HUES48 (cell line): Measurements from ENCODE around the gene MAN1A1.
"Not testable (repeated sequence)": the region's sequence is repeated elsewhere in the genome, so short reads cannot be mapped to it uniquely, and the experiment has no call there.

Experiments used
- H3K27ac ChIP-seq: one replicate; pipeline ENCODE4 v1.7.0; 2013; ENCODE audit warnings: low read depth, low read length, inconsistent platforms
- H3K27me3 ChIP-seq: 2 replicates; pipeline ENCODE4 v1.6.1; 2013; ENCODE audit warnings: mild to moderate bottlenecking, low read length; ENCODE audit not compliant: control insufficient read depth, insufficient read depth
- H3K36me3 ChIP-seq: 2 replicates; pipeline ENCODE4 v1.6.1; 2013; ENCODE audit warnings: low read length; ENCODE audit not compliant: control insufficient read depth, insufficient read depth
- H3K4me1 ChIP-seq: 2 replicates; pipeline ENCODE4 v1.6.1; 2013; ENCODE audit warnings: mild to moderate bottlenecking, low read length; ENCODE audit not compliant: control insufficient read depth, insufficient read depth
- H3K4me3 ChIP-seq: 2 replicates; pipeline ENCODE4 v1.5.1; 2013; ENCODE audit warnings: mild to moderate bottlenecking, low read depth, low read length
- H3K9ac ChIP-seq: 2 replicates; pipeline ENCODE4 v1.6.1; 2013; ENCODE audit warnings: mild to moderate bottlenecking, low read depth, low read length, moderate library complexity
- H3K9me3 ChIP-seq: 2 replicates; pipeline ENCODE4 v1.6.1; 2013; ENCODE audit warnings: low read length; ENCODE audit not compliant: control insufficient read depth, insufficient read depth

MAN1A1 gene

GRCh38 chr6:119299694-119300093 is 49.9 kb downstream of the MAN1A1 start:
- Histone ChIP-seq H3K27ac (no peak overlapping the region), H3K36me3 (no peaks in the 10 kb centered on the region), H3K9me3 (no peaks in the 10 kb centered on the region), H3K9ac (no peak overlapping the region), H3K4me3 (no peak overlapping the region), H3K27me3 (no peaks in the 10 kb centered on the region), H3K4me1 (peaks cover 15% of the 10 kb centered on the region)

- no peaks in the 10 kb centered on the region for H3K27me3 ChIP-seq
- no peak overlapping the region for H3K9ac ChIP-seq
- no peaks in the 10 kb centered on the region for H3K36me3 ChIP-seq
- peaks cover 15% of the 10 kb centered on the region for H3K4me1 ChIP-seq
- H3K9me3 ChIP-seq = no peaks in the 10 kb centered on the region
- H3K4me3 ChIP-seq = no peak overlapping the region
- H3K27ac ChIP-seq = no peak overlapping the region
These were observed 52.5 kb downstream of the MAN1A1 start for GRCh38 chr6:119297049-119297448.

DNA sequence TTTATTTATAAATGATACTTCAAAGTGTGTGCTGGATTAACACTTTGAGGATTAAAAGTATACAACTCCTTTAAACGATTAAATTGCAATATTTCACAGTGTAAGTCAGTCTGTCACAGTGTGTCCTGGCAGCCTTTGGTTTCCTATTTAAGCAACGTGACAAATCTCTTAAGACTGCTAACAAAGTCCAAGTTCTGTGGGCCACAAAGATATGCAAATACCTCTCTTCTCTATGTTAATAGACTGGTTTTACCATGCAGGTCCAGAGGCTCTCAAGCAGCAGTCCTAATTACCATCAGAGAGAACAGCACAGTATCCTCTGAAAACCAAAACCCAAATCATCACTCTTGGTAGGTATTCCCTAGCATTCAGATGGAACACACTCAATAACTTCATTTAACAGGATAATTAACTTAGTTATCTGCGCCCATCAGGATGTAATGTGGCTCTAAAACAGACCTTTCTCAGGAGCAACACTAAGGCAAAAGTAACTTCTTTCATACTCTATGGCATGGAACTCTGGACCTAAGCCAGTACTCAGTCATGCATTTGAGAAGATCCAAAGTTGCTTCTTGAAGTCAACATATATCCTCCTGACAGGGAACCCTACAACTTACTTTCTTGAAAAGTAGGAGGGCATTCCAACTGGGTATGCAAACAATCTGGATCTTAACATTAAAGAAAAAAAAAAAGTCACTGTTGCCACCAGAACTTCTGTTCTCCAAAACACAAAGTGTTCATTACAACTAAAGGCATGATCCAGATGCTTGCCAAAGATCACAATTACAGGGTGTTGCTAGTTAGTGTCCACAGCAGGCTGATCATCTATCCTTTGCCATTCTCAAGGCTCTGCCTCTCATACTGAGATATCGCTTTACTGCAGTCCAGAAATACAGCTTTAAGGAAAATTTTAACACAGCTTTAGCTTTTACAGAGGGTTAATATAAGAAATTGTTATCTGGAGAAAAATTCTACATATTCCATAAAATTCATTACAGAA is 53.2 kb downstream of the MAN1A1 start:
- Histone ChIP-seq H3K36me3 (no peaks in the 10 kb centered on the region), H3K27ac (peak overlapping the region; percentile 29), H3K27me3 (no peaks in the 10 kb centered on the region), H3K9ac (no peak overlapping the region), H3K9me3 (no peaks in the 10 kb centered on the region), H3K4me3 (no peak overlapping the region), H3K4me1 (peaks cover 15% of the 10 kb centered on the region)

GRCh38 chr6:119294984-119295383 is 54.6 kb downstream of the MAN1A1 start:
- H3K27me3 ChIP-seq = no peaks in the 10 kb centered on the region
- H3K36me3 ChIP-seq = no peaks in the 10 kb centered on the region
- H3K27ac ChIP-seq = no peak overlapping the region
- H3K9ac ChIP-seq = no peak overlapping the region
- no peaks in the 10 kb centered on the region for H3K9me3 ChIP-seq
- no peak overlapping the region for H3K4me3 ChIP-seq
- peaks cover 15% of the 10 kb centered on the region for H3K4me1 ChIP-seq

DNA sequence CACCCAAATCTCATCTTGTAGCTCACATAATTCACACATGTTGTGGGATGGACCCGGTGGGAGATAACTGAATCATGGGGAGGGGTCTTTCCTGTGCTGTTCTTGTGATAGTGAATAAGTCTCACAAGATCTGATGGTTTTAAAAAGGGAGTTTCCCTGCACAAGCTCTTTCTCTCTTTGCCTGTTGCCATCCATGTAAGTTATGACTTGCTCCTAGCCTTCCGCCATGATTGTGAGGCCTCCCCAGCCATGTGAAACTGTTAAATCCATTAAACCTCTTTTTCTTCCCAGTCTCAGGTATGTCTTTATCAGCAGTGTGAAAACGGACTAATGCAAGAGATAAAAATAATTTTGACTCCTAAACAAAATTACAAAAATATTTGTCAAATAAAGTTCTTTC is 58.5 kb downstream of the MAN1A1 start:
- H3K9me3 ChIP-seq, H3K9ac ChIP-seq, H3K4me3 ChIP-seq, H3K4me1 ChIP-seq, H3K27me3 ChIP-seq, H3K36me3 ChIP-seq, H3K27ac ChIP-seq: not testable (repeated sequence)

GRCh38 chr6:119290306-119290705 is 59.3 kb downstream of the MAN1A1 start:
- Histone ChIP-seq H3K27me3 (no peaks in the 10 kb centered on the region), H3K4me3 (no peak overlapping the region), H3K9ac (no peak overlapping the region), H3K4me1 (no peaks in the 10 kb centered on the region), H3K9me3 (no peaks in the 10 kb centered on the region), H3K36me3 (no peaks in the 10 kb centered on the region), H3K27ac (no peak overlapping the region)

- Histone ChIP-seq H3K4me3 (no peak overlapping the region), H3K36me3 (no peaks in the 10 kb centered on the region)
These were observed 59.9 kb downstream of the MAN1A1 start for GRCh38 chr6:119289651-119290050.

GRCh38 chr6:119285908-119286625 is 63.5 kb downstream of the MAN1A1 start:
- Histone ChIP-seq H3K9ac (no peak overlapping the region), H3K9me3 (no peaks in the 10 kb centered on the region), H3K4me1 (no peaks in the 10 kb centered on the region), H3K27ac (no peak overlapping the region), H3K36me3 (no peaks in the 10 kb centered on the region), H3K4me3 (no peak overlapping the region), H3K27me3 (no peaks in the 10 kb centered on the region)

More at GRCh38 chr6:119289651-119290050, 59.9 kb downstream of the MAN1A1 start:
- no peak overlapping the region for H3K27ac ChIP-seq
- H3K9me3 ChIP-seq = no peaks in the 10 kb centered on the region
- H3K9ac ChIP-seq = no peak overlapping the region
- no peaks in the 10 kb centered on the region for H3K4me1 ChIP-seq
- H3K27me3 ChIP-seq = no peaks in the 10 kb centered on the region

DNA sequence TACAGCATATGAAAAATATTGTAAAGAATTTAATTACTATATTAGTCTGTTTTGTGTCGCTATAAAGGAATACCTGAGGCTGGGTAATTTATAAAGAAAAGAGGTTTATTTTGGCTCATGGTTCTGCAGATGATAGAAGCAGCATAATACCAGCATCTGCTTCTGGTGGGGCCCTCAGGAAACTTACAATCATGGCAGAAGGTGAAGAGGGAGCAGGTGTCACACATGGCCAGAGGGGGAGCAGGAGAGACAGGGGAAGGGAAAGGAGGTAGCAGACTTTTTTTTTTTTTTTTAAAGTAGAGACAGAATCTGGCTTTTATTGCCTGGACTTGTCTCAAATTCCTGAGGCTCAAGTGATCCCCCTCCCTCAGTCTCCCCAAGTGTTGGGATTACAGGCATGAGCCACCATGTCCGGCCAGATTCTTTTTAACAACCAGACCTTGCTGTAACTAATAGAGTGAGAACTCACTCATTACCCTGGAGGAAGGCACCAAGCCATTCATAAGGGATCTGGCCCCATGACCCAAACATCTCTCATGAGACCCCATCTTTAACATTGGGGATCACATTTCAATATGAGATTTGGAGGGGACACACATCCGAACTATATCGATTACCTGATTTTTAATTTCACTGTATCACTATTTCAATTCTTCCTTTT is 64.6 kb downstream of the MAN1A1 start:
- no peaks in the 10 kb centered on the region for H3K36me3 ChIP-seq
- H3K27me3 ChIP-seq = no peaks in the 10 kb centered on the region
- no peak overlapping the region for H3K27ac ChIP-seq
- H3K4me3 ChIP-seq = no peak overlapping the region
- H3K9ac ChIP-seq = no peak overlapping the region
- H3K9me3 ChIP-seq = no peaks in the 10 kb centered on the region
- H3K4me1 ChIP-seq = no peaks in the 10 kb centered on the region

DNA sequence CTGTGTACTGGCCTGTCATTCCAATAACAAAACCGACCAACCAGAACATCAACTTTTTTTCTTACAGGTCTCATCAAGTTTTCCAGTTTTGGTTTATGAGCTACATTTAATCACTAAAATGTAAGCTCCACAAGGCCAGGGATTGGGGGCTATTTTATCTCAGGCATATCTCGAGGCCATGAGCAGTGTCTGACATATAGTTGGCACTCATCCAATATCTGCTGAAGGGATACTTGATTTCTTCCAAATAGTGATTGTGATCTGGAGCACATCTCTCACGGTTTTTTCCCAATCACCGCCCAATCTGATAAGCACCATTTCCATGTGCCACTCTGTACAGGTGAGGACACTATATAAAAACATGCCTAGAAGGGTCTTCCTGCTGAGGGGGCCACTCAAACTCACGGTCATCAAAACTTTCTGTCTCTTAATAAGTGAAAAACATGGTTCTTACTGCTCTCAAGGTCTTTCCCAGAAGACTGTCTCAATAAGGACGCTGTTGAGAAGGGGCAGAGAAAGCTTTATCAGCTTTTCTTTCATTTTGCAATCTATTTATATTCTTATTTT is 65.5 kb downstream of the MAN1A1 start:
- H3K27me3 ChIP-seq = no peaks in the 10 kb centered on the region

More for the DNA sequence above, 65.5 kb downstream of the MAN1A1 start:
- no peak overlapping the region for H3K4me3 ChIP-seq
- H3K27ac ChIP-seq = no peak overlapping the region
- H3K36me3 ChIP-seq = no peaks in the 10 kb centered on the region
- H3K4me1 ChIP-seq = no peaks in the 10 kb centered on the region
- H3K9ac ChIP-seq = no peak overlapping the region
- no peaks in the 10 kb centered on the region for H3K9me3 ChIP-seq
